Muscle layer of duodenum (tissue), 2 donors: ENCODE measurements around the gene SLC37A1.
"Not testable (repeated sequence)": the region's sequence is repeated elsewhere in the genome, so short reads cannot be mapped to it uniquely, and the experiment has no call there.

ENCODE experiments used
- H3K27ac ChIP-seq: one replicate; pipeline ENCODE4 v1.7.0; 2013; ENCODE audit warnings: mild to moderate bottlenecking, low read length
- H3K27me3 ChIP-seq: one replicate; pipeline ENCODE4 v1.7.0; 2013; ENCODE audit warnings: low read depth, mild to moderate bottlenecking, control low read depth, low read length
- H3K36me3 ChIP-seq, 2 donors: one replicate each; pipeline ENCODE4 v1.7.0; 2013; ENCODE audit warnings: low read length in 2 of 2, control low read depth in 1 of 2, mild to moderate bottlenecking in 1 of 2; ENCODE audit not compliant: insufficient read depth in 2 of 2, control insufficient read depth in 1 of 2
- H3K4me1 ChIP-seq, 2 donors: one replicate each; pipeline ENCODE4 v1.7.0; 2013; ENCODE audit warnings: low read length in 2 of 2, mild to moderate bottlenecking in 2 of 2, control low read depth in 1 of 2, moderate library complexity in 1 of 2; ENCODE audit not compliant: insufficient read depth in 2 of 2, control insufficient read depth in 1 of 2
- H3K4me3 ChIP-seq, 2 donors: one replicate each; pipeline ENCODE4 v1.7.0; 2013; ENCODE audit warnings: low read length in 2 of 2, low read depth in 1 of 2, mild to moderate bottlenecking in 1 of 2
- H3K9me3 ChIP-seq, 2 donors: one replicate each; pipeline ENCODE4 v1.7.0; 2013; ENCODE audit warnings: low read length in 2 of 2, control low read depth in 1 of 2, mild to moderate bottlenecking in 1 of 2; ENCODE audit not compliant: control insufficient read depth in 1 of 2
- donor health status: healthy.

SLC37A1 gene

GRCh38 chr21:42607525-42608102 is 94.0 kb downstream of the SLC37A1 start:
- Histone ChIP-seq H3K4me3 (no peak overlapping the region), H3K36me3 (no peaks in the 10 kb centered on the region), H3K9me3 (peaks cover 6 to 7% of the 10 kb centered on the region in 2 donors), H3K4me1 (no peaks in the 10 kb centered on the region), H3K27me3 (no peaks in the 10 kb centered on the region), H3K27ac (no peak overlapping the region)

- no peaks in the 10 kb centered on the region for H3K4me1 ChIP-seq
- no peaks in the 10 kb centered on the region for H3K27me3 ChIP-seq
- H3K27ac ChIP-seq, result no peak overlapping the region
- H3K9me3 ChIP-seq, result peaks cover 6 to 7% of the 10 kb centered on the region in 2 donors
- H3K4me3 ChIP-seq, result no peak overlapping the region
- H3K36me3 ChIP-seq, result no peaks in the 10 kb centered on the region
Observed at GRCh38 chr21:42608446-42608845, 94.8 kb downstream of the SLC37A1 start.

GRCh38 chr21:42609811-42610210 is 96.2 kb downstream of the SLC37A1 start:
- Histone ChIP-seq H3K27ac (no peak overlapping the region), H3K9me3 (peaks cover 0 to 4% of the 10 kb centered on the region in 2 donors), H3K27me3 (no peaks in the 10 kb centered on the region), H3K4me1 (no peaks in the 10 kb centered on the region), H3K36me3 (no peaks in the 10 kb centered on the region), H3K4me3 (no peak overlapping the region)

GRCh38 chr21:42611852-42612251 is 98.2 kb downstream of the SLC37A1 start:
- H3K4me1 ChIP-seq, result peaks cover 0 to 5% of the 10 kb centered on the region in 2 donors

GRCh38 chr21:42612390-42612789 is 98.7 kb downstream of the SLC37A1 start:
- Histone ChIP-seq H3K9me3 (no peaks in the 10 kb centered on the region), H3K27ac (no peak overlapping the region), H3K36me3 (no peaks in the 10 kb centered on the region), H3K27me3 (no peaks in the 10 kb centered on the region), H3K4me1 (peaks cover 0 to 6% of the 10 kb centered on the region in 2 donors), H3K4me3 (no peak overlapping the region)

More at GRCh38 chr21:42611852-42612251, 98.2 kb downstream of the SLC37A1 start:
- H3K4me3 ChIP-seq, result no peak overlapping the region
- no peaks in the 10 kb centered on the region for H3K27me3 ChIP-seq
- no peak overlapping the region for H3K27ac ChIP-seq
- H3K9me3 ChIP-seq, result no peaks in the 10 kb centered on the region
- H3K36me3 ChIP-seq, result no peaks in the 10 kb centered on the region

- Histone ChIP-seq H3K9me3 (no peaks in the 10 kb centered on the region), H3K4me3 (no peak overlapping the region), H3K4me1 (peaks cover 0 to 6% of the 10 kb centered on the region in 2 donors), H3K36me3 (no peaks in the 10 kb centered on the region), H3K27ac (no peak overlapping the region), H3K27me3 (peaks cover under 1% of the 10 kb centered on the region)
Observed at GRCh38 chr21:42613756-42614155, 100.1 kb downstream of the SLC37A1 start.

GRCh38 chr21:42614396-42614795 is 100.7 kb downstream of the SLC37A1 start:
- Histone ChIP-seq H3K36me3 (no peaks in the 10 kb centered on the region), H3K4me3 (no peak overlapping the region), H3K4me1 (peaks cover 0 to 6% of the 10 kb centered on the region in 2 donors), H3K27ac (no peak overlapping the region), H3K27me3 (peaks cover 7% of the 10 kb centered on the region), H3K9me3 (no peaks in the 10 kb centered on the region)

- Histone ChIP-seq H3K4me3 (no peak overlapping the region), H3K4me1 (peaks cover 0 to 6% of the 10 kb centered on the region in 2 donors), H3K36me3 (no peaks in the 10 kb centered on the region), H3K27ac (no peak overlapping the region), H3K27me3 (peaks cover 9% of the 10 kb centered on the region), H3K9me3 (no peaks in the 10 kb centered on the region)
Observed at GRCh38 chr21:42614811-42615351, 101.2 kb downstream of the SLC37A1 start.

GRCh38 chr21:42615377-42615776 is 101.7 kb downstream of the SLC37A1 start:
- H3K36me3 ChIP-seq, H3K27me3 ChIP-seq, H3K9me3 ChIP-seq, H3K4me1 ChIP-seq, H3K27ac ChIP-seq, H3K4me3 ChIP-seq: not testable (repeated sequence)

- Histone ChIP-seq H3K27ac (no peak overlapping the region), H3K27me3 (peaks cover 9% of the 10 kb centered on the region), H3K36me3 (no peaks in the 10 kb centered on the region), H3K4me3 (no peak overlapping the region), H3K9me3 (no peaks in the 10 kb centered on the region), H3K4me1 (peaks cover 0 to 6% of the 10 kb centered on the region in 2 donors)
Observed at GRCh38 chr21:42615924-42616323, 102.3 kb downstream of the SLC37A1 start.

GRCh38 chr21:42616446-42616845 is 102.8 kb downstream of the SLC37A1 start:
- peaks cover 0 to 6% of the 10 kb centered on the region in 2 donors for H3K4me1 ChIP-seq
- H3K36me3 ChIP-seq, result no peaks in the 10 kb centered on the region
- no peak overlapping the region for H3K27ac ChIP-seq
- H3K4me3 ChIP-seq, result peak overlapping the region; percentile 19 to 30
- peaks cover 9% of the 10 kb centered on the region for H3K27me3 ChIP-seq
- no peaks in the 10 kb centered on the region for H3K9me3 ChIP-seq

- Histone ChIP-seq H3K27me3 (peaks cover 9% of the 10 kb centered on the region), H3K36me3 (no peaks in the 10 kb centered on the region), H3K9me3 (no peaks in the 10 kb centered on the region), H3K4me3 (peak overlapping the region; percentile 19 to 30), H3K4me1 (peaks cover 0 to 6% of the 10 kb centered on the region in 2 donors), H3K27ac (no peak overlapping the region)
Observed at GRCh38 chr21:42616941-42617340, 103.3 kb downstream of the SLC37A1 start.
